ENCODE measurements around the gene NDUFC1. TPM values are rescaled to one million over a fixed set of nuclear protein-coding genes. Genes with fewer than 3 reads are reported as not detected.
A peak's percentile ranks its signal among the peaks of the same experiment; 100 is the strongest.

NDUFC1 gene
- total and polyA plus RNA-seq, 9 of the 15 experiments (the other 6 are each of a cell fraction or from before 2014, with no cell fraction given), result 58.9 to 378 (median 120) TPM

DNA sequence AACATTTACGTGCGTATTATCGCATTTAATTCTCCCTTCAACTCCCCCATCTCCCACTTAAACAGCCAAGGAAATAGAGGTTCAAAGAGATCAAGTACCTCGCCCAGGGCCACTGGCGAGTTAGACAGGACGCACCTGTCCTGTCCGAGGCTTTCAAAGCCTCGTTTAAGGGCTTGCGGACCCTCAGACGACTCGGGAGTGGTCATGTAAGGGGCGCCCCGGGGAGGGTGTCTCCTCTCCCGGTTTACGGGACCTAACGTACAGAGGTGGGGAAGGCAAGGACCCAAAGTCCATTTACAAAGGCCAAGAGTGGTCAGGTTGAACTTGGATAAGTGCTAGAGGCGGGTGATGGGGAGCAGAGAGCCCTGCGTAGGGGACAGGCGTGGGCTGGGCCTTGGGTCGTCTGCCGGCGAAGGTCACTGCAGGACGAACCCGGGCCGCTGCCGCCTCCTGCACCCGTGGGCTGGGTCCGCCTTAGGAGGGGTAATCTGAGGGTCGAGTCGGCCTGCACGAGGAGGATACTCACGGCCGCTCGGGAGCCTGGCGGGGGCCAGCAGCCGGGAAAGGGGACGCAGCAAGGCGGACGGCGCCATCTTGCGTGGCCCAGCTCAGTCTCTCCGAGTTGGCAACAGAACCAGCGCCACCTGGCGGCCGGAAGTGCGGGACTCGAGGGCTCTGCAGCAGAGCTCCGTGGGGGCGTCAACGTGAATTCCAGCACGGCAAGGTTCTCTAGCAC is 6.9 kb downstream of the NDUFC1 start (continued):
- TF ChIP-seq, protein P1, sequence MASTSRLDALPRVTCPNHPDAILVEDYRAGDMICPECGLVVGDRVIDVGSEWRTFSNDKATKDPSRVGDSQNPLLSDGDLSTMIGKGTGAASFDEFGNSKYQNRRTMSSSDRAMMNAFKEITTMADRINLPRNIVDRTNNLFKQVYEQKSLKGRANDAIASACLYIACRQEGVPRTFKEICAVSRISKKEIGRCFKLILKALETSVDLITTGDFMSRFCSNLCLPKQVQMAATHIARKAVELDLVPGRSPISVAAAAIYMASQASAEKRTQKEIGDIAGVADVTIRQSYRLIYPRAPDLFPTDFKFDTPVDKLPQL (IDR thresholded peaks at IDR 0.05; ENCODE audit: extremely low read depth, insufficient read length), result no peak
- TF ChIP-seq FOXM1 (IDR thresholded peaks at IDR 0.05; ENCODE audit: low read depth) (no peak), FOXM1 (CRISPR knock-in tag; IDR thresholded peaks at IDR 0.05; ENCODE audit: low read depth) (no peak; the same call in none of the 2 replicates), RAD51 (IDR thresholded peaks at IDR 0.05; ENCODE audit: borderline replicate concordance, low read depth) (no peak), ZNF165 (CRISPR knock-in tag; IDR thresholded peaks at IDR 0.05; ENCODE audit: borderline replicate concordance) (0 out of 2 replicates have a peak, but pooled peaks have one; percentile 35), HDAC6 (IDR thresholded peaks at IDR 0.05; ENCODE audit: low read depth, low read length) (no peak), ZNF717 (CRISPR knock-in tag; IDR thresholded peaks at IDR 0.05) (no peak), CCNT2 (IDR thresholded peaks at IDR 0.05; ENCODE audit: borderline replicate concordance, extremely low read depth, insufficient read length, low read depth, low read length) (peak; percentile 56), ZNF311 (CRISPR knock-in tag; IDR thresholded peaks at IDR 0.05) (no peak), MAFG (tag; conservative IDR thresholded peaks at IDR 0.05) (no peak), SIN3B (IDR thresholded peaks at IDR 0.05; ENCODE audit: low read depth) (peak; percentile 75; the same call in 1 of the 2 replicates), ZNF3 (CRISPR knock-in tag; IDR thresholded peaks at IDR 0.05) (no peak), ZNF24 (IDR thresholded peaks at IDR 0.05) (peak; percentile 57; the same call in 1 of the 2 replicates), NRF1 (conservative IDR thresholded peaks at IDR 0.05 in 1 of 2, IDR thresholded peaks at IDR 0.05 in 1 of 2) (peak; percentile 31 to 52; a peak in 2 of 4 replicates)
- TF ChIP-seq, protein P2, sequence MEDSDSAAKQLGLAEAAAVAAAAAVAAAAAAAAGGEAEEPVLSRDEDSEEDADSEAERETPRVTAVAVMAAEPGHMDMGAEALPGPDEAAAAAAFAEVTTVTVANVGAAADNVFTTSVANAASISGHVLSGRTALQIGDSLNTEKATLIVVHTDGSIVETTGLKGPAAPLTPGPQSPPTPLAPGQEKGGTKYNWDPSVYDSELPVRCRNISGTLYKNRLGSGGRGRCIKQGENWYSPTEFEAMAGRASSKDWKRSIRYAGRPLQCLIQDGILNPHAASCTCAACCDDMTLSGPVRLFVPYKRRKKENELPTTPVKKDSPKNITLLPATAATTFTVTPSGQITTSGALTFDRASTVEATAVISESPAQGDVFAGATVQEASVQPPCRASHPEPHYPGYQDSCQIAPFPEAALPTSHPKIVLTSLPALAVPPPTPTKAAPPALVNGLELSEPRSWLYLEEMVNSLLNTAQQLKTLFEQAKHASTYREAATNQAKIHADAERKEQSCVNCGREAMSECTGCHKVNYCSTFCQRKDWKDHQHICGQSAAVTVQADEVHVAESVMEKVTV (CRISPR knock-in tag; IDR thresholded peaks at IDR 0.05), result peak; percentile 63

Measured in K562 (cell line).